HG03457 (cell line): ENCODE measurements around the gene RTRAF.

Experiments
- ATAC-seq: cut with Tn5 transposase; IDR thresholded peaks from one replicate; pipeline ENCODE4 v1.9.1; 2021; ENCODE audit warnings: moderate number of reproducible peaks; ENCODE audit not compliant: unreplicated experiment

RTRAF gene

DNA sequence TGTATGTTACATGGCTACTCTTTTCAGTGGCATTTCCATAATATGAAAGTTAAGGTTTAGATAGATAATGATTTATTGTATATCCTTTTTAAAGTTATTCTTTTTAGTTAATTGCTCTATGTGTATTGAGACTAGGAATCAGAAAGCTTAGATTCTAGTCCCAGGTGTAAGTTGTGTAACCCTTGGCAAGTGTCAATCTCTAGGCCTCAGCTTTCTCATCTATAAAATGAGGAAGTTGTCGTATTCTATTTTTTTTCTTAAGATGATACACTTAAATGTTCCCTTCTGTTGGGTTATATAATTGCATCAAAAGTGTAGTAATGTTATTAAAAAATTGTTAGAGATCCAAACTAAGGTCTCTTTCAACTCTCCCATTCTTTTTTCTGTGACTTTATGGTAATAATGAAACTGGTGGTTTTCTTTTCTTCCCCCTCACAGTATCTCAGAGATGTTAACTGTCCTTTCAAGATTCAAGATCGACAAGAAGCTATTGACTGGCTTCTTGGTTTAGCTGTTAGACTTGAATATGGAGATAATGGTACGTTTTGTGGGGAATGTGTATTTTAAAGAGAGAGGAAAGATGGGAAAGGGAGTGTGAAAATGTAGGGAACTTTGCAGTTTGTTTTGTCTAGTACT is 4.1 kb downstream of the RTRAF start:
- ATAC-seq: no peak

DNA sequence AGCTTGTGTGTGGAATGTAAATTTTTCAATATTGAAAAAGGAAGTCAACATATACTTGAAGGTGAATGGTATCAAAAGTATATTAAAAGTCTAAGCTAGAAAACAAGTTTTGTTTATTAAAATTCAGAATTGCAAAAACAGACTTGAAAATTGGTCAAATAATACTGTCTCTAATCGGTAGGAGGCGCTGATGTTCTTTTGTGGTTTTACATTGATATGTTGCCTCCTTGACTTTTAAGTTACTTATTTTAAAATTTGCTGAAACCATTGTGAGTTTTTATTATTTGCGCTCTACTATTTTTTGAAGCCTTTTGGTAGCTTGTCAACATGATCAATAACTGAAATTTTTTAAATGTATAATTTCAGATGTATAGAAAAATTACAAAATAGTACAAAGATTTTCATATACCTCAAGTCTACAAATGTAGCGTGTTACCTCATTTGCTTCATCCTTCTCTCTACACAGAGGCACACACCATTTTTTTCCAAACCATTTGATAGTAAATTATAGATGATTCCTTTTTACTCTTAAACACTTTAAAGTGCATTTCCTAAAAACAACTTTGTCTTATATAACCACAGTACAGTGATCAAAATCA is 6.9 kb downstream of the RTRAF start:
- no peak for ATAC-seq

DNA sequence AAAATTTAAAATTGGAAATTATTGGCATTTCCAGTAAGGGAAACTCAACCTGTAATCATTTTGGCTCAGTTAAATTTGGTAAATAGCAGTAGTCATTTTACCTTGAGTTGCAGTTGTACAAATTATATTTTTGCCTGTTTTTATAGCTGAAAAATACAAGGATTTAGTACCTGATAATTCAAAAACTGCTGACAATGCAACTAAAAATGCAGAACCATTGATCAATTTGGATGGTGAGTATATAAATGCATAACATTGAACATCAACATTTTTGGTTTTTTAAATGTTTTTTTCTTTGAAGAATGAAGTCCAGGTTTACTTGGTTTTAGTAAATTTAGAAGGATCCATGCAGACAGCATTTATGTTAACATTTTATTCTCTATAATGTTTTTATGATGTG is 9.0 kb downstream of the RTRAF start:
- no peak for ATAC-seq

DNA sequence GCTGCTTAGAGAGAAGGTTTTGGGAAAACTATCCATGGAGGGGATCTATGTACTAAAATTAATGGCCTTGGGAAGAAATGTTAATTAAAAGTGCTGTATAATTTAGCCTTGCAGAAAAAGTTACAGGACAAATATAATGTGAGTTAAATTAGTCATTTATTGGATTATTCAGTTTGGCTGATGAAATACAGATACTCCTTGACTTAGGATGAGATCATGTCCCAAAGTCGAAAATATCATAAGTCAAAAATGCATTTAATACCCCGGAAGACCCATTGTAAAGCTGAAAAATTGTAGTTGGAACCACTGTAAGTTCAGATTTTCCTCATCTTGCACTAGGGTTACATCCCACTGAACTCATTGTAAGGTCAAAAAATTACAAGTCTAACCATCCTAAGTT is 9.7 kb downstream of the RTRAF start:
- ATAC-seq: no peak

DNA sequence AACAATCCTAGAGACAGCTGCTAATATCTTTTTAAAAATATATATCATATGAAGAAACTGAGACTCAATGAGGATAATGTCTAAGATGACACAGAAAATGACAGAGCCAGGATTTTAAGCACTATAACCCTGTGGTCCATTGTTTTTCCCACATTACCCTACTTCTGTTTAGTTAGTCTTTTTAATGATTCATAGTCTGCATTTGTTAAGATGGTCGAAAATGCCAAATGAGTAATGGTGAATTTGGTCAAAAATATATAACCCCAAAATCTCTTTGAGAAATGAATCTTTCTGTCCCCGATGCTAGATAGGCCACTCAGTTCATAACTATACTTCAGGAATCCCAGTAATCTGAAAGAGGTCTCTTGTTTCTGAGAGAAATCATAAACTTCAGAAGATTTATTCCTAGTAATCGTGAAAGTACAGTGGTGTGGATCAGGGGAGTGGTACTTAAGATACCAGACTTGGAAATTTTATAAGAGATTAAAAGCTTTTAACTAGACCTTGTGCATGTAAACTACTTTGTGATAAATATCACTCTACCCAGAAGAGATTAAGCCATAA is 10.8 kb downstream of the RTRAF start:
- no peak for ATAC-seq

DNA sequence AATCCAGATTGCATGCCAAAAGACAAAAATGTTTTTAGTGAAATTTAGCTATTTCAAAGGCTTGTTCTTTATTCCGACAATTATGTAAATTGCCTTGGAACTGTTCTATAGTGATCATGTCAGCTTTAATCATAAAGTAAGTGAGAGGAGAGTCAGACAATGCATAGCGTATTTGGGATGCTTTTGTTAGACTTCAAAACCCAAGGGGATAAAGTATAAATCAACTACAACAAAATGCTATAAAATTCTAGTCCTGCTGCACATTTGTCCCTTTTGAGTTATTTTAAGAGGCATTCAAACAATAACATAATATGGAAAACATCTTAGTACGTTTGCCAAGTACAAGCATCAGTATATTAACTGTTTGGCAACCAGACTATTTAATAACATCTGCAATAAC is 11.3 kb downstream of the RTRAF start:
- no peak for ATAC-seq

DNA sequence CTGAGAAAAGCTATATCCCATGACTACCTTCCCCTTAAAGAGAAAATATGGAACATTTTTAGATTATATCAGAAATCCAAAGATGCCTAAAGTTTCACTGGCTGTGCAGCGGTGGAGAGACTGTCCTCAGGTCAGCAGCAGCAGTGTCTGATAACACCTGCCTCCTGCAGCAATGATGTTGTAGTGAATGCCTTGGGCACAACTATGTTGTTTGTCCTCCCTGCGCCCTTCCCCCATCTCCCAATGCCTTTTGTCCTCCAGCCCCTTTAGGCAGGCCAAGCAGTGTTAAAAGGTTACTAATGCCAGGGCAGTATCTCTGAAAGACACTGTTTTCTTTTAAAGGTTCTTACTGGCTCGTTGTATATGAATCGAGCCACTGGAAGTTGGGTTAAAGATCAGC is 13.2 kb downstream of the RTRAF start:
- ATAC-seq: no peak

DNA sequence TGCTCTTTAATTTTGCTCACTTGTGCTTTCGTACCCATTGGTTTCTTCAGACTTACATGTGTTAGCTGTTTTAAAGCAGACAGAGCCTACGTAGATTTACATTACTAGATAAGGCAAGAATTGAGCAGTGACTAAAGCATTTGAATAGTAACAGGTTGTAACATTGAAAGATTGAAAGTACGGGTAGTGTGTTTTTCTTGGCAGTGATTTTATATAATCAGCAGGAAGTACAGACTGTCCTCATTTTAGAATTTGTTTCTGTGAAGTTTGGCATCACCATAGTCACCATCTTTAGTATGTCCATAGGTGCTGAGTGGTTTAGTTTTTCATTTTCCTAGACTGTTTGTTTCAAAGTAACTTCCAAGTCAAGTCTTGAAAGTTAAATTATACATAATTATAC is 14.0 kb downstream of the RTRAF start:
- no peak for ATAC-seq

DNA sequence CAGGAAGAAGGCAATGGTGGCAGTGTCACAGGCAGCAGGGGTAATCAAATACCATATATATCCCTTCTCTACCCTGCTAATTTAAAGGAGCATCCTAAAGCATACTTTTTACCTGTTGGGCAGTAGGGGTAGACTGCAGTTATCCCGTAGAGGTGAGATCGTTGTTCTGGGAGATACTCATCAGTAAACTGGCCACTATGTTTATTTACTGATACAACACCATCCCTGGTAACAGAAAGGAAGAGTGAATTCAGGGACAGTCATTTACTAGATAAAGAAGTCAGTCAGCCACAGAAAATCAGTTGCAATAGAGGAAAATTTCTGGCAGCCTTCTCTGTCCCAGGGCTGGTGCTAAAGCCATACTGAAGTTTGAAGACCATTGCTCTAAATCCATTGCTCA is 16.3 kb downstream of the RTRAF start:
- ATAC-seq: no peak

DNA sequence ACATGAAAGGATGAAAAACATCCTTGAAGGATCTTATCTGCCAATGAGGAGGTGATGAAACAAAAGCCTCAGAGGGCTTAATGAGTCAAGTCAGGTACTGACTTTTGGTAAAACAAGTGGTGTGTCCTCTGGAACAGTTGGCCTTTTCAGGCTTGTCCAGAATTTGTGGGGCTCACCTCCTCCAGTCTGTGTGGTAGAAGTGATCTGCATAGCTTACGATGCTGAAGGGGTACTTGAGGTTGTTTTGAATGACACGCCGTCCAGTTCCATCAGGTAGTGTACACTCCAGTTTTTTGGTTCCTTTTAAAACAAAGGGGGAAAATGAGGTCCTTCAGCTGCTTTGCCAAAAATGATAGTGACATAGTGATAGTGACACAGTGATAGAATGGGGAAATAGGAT is 17.0 kb downstream of the RTRAF start:
- no peak for ATAC-seq

DNA sequence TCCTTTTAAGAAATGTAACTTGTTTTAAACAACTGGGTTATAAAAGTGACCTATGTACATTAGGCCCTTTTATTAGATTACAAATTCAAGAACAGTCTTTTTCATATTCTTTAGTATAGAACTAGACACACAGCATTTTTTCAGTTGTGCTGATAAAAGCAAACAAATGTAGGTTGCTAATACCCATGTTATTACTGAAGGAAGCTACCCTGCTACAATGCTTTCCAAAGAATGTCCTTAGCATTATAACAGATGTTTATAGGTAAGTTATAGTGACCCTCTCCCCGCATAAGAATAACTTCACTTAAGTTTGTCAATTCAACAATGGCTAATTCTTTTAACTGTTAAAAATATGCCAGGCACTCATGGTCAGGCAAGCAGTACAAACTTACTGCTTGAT is 17.9 kb downstream of the RTRAF start:
- ATAC-seq: no peak

DNA sequence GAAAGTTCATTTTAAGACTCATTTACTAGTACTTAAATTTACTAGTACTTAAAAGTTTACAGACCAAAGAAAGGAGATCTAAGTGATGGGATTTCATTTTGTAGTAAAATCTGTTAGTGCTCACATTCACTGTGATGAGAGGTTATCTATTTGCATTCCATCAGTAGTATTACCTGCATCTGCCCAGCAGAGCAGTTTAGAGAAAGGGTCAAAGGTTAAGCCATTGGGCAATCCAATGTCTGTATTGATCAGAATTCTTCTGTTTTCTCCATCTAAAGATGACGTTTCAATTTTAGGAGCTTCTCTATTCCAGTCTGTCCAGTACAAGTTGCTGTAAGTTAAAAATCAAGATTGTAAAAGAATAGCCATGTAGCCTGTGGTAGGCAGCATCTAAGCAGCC is 18.3 kb downstream of the RTRAF start:
- no peak for ATAC-seq

DNA sequence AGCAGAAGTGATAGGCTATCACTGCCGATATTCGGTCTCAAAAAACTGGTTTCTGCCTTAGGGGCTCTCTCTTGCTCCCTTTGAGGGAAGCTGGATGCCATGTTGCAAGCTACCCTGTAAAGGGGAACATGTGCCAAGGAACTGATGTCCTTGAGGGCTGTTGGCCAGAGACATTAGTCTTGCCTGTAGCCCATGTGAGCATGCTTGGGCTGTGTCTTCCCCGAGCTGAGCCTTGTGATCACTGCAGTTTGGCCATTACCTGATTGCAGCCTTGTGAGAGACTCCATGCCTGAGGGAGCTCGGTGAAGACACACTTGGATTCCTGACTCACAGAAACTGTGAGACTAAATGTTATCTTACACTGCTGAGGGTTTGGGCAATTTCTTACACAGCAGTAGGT is 18.8 kb downstream of the RTRAF start:
- ATAC-seq: no peak

DNA sequence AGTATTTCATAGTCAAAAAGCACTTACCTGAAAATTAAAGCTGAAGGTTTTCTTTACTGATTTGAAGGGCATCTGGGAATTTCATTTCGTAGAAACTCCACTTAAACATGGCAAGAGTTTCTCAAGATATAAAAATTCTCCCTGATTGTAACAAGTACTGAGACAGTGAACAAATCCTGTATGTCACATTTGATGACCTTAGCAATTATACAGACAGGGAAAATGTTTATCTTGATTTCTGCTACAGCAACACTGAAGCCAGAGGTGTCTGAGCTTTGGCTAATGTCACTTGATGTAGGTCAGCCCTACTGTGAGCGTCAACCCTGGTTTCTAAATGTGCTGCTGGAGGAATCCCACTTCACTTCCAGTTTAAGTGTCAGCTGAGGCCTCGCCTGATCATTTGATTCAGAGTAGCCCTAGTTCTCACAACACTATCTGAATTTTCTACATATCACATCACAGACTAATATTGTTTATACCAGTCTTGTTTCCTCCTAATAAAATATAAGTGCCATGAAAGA is 20.9 kb downstream of the RTRAF start:
- no peak for ATAC-seq

DNA sequence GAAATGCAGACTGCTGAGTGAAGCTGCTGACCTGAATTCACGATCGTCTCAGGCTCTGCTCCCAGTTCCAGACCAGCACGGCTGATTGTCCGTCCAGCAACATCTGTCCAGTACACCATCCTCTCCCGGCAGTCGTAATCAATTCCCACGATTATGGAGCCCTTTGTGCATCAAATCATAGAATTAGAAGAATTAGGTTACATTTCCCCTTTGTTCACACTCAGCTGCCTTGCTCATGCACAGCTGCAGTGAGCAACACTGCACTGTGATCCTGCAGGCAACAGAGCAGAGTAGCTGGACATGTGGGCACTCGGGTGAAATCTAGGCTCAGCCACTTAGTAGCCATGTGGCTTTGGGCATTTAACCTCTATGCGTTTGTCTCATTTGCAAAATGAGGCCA is 22.2 kb downstream of the RTRAF start:
- no peak for ATAC-seq

DNA sequence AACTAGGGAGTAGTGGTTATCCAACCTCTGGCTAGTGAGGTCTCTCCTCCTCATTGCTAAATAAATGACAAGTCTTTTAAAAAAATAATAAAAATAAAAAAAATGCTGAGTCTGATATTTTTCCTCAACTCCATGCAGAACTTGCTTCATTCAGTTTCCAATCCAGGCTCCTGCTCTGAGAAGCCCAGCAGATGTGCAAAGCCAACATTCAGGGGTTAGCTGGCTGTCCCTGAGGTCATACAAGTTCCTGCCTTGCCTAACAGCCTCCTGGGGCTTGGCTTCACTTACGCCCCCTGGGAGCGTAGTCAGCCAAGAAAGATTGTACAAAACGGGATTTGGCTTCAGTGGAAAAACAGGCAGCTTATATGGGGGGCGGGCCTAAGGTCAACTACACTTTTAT is 23.3 kb downstream of the RTRAF start:
- no peak for ATAC-seq

DNA sequence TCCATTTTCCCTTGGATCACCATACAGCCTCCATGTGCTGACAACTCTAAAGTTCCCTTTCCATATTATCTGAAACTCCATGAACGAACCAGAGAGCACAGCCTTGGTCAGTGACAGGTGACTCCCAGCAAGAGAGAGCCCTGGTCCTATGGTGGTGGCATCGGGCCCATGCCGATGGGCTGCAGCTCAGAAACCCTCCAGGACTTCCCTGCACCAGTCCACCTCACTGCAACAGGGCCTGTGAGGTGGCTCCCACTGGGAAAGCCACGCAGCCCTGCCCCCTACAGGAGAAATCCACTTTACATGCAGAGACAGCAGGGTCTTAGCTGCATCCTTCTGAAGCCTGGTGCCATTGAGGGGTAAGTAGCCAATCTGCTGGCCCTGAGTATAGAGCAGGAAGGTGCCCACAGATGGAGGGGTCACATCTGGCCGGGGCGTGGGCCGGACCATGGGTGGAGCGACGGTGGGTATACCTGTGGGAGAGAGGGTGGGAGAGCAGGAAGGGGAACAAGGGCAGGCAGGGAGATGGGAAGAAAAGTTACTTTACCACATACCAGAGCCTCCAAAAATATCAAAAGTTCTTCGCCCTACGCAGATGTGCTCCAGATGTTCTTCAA is 24.7 kb downstream of the RTRAF start:
- no peak for ATAC-seq

DNA sequence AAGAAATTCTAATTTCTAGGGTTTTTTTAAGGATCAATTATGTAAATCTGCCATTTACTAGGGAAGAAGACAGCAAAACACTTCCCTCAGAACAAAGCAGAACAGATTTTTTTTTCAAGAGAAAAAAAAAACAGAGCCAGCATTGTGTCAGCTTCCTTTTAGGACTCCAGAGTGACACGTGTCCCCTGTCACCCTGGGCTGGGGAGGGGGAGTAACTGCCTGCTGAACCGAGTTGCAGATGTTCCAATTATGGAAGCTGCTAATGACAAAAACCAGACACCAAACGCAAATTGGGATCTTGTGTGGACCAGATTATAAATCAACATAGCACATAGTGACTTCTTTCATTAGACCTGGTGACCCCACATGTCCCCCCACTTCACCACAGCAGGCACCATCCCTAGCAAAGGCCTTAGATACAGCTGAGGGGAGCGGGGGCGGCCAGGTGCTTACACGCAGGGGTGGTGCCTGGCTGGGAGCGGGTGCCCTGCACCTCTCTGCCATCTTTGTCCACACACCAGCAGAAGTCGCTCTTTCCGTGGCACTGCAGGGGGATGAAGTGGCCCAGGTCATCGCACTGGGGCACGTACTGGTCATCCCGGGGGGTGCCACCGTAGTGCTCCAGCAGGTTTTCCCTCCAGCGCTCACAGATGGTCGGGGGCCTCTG is 25.4 kb downstream of the RTRAF start:
- no peak for ATAC-seq

DNA sequence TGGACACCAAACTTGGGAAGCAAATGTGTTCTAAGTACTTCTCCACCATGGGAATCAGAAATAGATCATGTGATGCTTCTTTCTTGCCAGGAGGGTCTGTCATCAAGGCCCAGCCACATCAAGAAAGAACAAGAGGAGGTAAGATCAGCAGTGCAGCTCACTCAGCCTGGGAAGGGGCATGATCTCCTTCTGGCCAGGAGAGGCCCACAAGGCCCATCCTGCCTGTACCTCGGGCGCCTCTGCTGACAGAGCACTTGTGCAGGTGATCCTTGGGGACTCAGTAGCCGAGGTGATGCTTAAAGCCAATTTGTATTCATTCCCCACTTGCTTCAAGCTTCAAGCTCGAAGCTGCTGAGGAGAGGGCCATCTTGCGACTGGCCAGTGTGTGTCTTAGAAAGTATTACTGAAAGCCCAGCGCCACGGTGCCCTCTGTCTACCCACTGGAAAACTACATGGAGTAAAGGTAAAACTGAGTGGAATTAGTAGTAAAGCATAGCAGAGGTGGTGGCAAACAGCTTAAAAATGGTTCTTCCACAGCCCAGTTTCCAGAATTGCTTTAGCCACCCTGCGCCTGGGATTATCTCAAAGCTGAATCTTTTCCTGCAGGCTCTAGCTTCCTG is 26.2 kb downstream of the RTRAF start:
- no peak for ATAC-seq

DNA sequence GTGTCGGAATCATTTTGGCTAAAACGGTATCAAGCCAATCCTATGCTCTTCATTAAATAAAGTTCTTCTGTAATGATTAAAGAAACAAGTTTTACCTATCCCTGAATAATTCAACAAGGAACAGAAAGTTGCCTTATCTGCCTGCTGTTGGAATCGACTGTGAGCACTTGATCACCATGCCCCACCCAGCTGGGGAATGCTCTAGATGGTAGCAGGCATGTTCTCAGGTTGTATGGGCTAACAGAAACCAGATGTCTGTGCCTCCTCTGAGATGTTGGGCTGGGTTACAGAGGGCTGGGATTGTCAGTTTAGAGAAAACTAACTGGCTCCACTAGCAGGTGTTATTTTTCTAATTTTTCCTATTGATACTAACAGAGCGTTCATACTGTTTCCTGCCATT is 28.9 kb downstream of the RTRAF start:
- ATAC-seq: no peak

DNA sequence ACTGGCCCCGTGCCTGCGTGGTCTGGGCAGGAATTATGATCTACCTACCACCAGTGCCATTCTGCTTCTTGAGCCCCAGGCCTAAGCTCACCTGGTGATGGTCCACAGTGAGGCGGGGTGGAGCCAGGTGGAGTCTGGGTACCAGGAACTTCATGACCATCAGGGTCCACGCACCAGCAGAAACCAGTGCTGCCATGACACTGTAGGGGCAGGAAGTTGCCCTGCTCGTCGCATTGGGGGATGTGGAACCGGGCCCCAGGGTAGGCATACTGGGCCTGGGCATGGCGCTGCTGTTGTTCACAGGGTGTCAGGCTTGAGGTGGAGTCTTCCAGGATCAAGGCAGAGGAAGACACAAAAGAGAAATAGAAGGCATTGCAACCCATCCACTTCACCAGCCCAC is 29.6 kb downstream of the RTRAF start:
- ATAC-seq: no peak
